HG03108 (cell line): ENCODE measurements around the gene IKZF1.

Source experiments
- ATAC-seq: cut with Tn5 transposase; IDR thresholded peaks from one replicate; pipeline ENCODE4 v1.9.1; 2021; ENCODE audit warnings: moderate library complexity; ENCODE audit not compliant: unreplicated experiment

The IKZF1 gene

DNA sequence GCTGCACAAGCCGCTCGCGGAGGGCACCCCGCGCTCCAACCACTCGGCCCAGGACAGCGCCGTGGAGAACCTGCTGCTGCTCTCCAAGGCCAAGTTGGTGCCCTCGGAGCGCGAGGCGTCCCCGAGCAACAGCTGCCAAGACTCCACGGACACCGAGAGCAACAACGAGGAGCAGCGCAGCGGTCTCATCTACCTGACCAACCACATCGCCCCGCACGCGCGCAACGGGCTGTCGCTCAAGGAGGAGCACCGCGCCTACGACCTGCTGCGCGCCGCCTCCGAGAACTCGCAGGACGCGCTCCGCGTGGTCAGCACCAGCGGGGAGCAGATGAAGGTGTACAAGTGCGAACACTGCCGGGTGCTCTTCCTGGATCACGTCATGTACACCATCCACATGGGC, 95.6 kb downstream of the IKZF1 start:
- ATAC-seq: no peak

DNA sequence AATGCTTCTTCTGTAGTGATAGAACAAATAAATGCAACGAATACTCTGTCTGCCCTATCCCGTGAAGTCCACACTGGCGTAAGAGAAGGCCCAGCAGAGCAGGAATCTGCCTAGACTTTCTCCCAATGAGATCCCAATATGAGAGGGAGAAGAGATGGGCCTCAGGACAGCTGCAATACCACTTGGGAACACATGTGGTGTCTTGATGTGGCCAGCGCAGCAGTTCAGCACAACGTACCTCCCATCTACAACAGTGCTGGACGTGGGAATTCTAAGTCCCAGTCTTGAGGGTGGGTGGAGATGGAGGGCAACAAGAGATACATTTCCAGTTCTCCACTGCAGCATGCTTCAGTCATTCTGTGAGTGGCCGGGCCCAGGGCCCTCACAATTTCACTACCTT, 99.9 kb downstream of the IKZF1 start:
- ATAC-seq: no peak

GRCh38 chr7:50405221-50405620, 100.7 kb downstream of the IKZF1 start:
- ATAC-seq: no peak

DNA sequence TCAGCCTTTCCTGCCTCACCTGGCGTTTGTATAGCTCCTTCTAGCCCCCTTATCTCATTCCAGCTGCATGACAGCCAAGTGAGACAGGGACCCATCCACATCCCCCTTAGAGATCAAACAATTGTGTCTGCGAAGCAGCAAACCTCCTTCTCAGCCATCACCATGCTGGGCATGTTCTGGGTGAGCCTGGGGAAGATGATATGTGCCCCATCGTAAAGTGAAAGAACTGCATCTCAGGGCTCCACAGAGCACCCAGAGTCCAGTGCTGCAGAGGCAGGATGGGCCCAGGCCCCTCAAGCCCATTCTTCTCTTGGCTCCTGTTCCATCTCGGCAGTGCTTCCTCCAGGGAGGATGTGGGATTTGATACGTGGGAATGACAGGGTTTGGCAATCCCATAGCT, 102.4 kb downstream of the IKZF1 start:
- no peak for ATAC-seq

GRCh38 chr7:50409856-50410745, 105.6 kb downstream of the IKZF1 start:
- ATAC-seq: peak; percentile 44

DNA sequence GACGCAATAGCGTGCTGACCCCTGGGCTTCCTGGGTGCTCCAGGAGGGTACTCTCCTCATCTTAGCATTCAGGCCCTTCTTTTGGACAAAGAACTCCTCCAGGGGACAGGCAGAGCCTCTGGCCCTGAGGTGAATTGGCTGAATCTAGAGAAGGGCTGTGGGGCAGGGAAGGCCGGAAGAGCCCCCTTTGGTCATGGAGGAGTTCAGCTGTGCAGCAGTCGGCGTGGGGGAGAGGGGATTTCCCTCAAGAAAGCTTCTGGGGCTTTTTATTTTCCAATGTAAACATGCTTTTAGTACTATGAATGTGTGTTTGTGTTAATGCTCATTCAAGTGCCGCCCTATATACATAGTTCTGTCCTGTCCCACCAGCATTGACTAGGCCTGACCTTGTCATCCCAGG, 106.8 kb downstream of the IKZF1 start:
- ATAC-seq: no peak

GRCh38 chr7:50412973-50413372, 108.5 kb downstream of the IKZF1 start:
- ATAC-seq: no peak

DNA sequence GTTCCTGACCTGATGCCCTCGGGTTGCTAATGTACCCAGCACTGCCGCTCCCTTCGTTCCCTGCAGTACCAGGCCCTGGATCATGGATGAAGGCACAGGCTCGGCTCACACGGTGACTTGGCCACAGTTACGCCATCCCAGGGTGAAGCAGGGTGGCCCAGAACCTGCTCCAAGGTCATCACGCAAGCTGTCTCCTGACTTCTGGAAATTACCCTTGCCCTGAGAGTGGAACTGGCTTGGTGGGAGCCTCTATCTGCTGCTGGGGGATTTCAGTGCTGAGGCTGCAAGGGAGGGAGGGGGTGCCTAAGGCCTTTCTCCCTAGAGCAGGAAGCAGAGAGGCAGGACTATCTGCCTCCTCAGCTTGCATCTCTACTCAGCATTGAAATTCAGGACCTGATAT, 109.0 kb downstream of the IKZF1 start:
- ATAC-seq: no peak

DNA sequence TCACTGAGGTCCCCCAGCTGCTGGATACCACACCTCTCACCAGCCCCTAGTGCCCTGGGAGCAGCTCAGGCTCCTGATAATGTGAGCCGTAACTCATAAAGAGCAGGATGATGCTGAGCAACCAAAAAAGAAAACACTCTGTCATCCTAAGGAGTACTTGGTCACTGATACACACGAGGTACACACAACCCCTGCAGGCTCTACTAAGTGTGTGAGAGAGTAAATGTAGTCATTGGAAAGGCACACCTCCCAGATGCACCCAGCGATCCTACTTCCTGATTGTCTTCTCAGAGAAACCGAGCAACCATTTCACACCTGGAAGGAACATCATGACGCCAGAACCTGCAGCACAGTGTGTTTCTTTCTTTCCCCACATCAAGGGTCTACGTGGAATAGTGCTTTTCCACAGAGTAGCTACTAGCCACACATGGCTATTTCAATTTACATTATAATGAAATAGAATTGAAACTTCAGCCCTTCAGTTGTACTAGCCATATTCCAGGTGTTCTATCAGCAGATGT, 111.4 kb downstream of the IKZF1 start:
- ATAC-seq: no peak

DNA sequence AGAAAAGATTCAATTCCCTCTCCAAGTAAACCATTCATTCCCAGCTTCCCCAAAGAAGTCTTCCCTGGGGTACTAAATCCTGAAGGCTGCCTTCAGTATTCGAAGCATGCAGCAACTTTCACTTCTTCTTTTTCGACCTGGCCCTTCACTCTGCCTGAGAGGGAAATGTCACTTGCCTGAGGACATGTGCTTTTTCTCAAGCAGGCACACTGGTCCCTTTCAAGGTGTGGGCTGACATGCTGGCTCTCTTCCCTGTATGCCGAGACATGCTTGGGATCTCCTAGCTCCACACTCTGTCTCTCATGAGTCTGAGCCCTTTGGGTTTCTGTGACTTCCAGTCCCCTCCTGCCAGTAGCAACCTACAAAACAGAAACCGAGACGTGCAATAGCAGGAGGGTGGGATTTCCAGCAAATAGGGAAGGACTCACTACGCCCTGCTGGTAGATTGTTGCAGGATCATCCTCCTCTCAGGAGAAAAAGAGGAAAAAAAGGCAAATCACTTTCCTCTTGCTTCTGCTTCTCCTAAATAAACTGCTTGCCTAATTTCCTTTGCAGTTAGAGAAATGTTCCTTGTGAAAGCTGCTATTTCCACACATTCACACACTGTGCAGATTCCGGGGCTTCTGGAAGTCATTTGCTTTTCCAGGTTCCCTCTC, 112.1 kb downstream of the IKZF1 start:
- ATAC-seq: peak; percentile 83

GRCh38 chr7:50418086-50418515, 113.6 kb downstream of the IKZF1 start:
- peak; percentile 68 for ATAC-seq

- no peak for ATAC-seq
Observed at GRCh38 chr7:50418526-50419290, 114.2 kb downstream of the IKZF1 start.

- ATAC-seq: no peak
Observed at GRCh38 chr7:50421043-50421442, 116.5 kb downstream of the IKZF1 start.

DNA sequence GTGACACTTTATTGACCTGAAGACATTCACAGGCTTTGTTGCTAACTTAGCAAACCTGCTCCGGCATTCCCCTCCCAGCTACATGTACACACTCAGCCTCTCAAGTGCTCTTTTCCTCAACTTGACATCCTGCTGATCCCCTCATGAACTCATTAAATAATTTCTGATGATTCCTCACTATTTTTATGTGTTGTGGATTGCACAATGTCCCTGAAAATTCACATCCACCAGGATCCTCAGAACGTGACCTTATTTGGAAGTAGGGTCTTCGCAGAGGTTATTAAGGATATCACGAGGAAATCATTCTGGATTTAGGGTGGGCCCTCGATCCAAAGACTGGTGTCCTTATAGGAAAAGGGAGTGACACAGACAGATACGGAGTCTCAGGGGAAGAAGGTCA, 118.3 kb downstream of the IKZF1 start:
- ATAC-seq: no peak

DNA sequence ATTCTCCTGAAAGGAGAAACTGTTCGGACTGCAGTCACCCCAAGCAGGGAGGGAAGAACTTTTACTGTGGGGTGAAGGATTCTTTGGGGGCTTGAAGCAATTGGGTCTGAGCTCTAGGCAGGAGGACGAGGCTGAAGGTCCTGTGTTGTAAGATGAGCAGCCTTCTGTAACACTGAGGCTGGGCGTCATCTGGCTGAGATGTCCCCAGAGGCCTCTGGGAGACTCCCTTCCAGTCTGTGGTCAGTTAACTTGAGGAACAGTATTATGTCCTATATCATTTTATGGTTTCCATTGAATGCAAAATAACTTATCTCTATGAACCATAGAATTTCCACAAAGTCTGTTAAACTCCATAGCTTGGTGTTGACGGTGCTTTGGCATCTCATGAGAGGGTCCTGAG, 119.3 kb downstream of the IKZF1 start:
- no peak for ATAC-seq

- no peak for ATAC-seq
Observed at GRCh38 chr7:50425318-50425717, 120.8 kb downstream of the IKZF1 start.

DNA sequence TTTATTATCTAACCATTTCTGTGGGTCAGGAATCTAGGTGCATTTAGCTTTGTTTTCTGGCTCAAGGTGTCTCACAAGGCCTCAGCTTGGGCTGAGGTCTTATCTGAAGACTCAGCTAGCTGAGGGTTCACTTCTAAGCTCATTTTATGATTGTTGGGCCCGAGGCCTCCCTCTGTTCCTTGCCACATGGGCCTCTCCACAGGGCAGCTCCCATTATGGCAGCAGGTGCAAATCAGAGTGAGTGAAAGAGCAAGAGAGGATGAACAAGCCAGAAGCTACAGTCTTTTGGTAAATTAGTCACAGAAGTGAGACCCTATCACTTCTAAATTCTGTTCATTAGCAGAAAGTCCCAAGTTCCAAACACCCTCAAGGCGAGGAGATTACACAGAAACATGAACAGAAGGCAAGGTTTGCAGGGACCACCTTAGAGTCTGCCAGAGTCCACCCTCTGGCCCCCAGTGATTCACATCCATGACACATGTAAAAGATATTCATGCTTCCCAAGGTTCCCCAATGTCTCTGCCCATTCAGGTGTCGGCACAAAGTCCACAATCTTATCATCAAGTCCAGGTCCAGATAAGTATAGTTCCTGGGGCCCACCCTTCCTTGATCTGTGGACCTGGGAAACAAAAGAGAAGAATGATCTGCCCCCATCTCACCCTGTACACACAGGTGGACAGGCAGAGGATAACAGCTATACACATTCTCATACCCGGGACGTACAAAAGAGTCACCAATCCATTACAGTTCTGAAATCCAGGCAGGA, 121.9 kb downstream of the IKZF1 start:
- no peak for ATAC-seq

GRCh38 chr7:50427518-50427917, 123.0 kb downstream of the IKZF1 start:
- no peak for ATAC-seq

DNA sequence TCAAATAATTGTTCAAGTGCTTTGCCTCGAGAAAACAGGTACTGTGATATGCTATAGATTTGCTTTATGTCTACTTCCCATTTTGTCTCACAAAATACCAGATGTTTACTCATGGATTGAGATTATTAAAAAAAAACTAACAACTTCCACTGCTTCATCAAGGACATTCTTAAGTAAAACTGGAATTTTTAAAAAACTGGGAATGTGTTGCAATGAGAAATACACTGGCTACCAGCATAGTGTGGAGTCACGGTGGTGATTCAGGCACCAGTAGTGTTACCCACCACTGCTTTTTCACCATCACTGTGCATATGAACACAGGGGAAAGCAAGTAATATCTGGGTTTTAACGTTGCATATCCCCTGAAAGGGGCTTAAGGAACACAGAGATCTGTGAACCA, 124.4 kb downstream of the IKZF1 start:
- no peak for ATAC-seq

DNA sequence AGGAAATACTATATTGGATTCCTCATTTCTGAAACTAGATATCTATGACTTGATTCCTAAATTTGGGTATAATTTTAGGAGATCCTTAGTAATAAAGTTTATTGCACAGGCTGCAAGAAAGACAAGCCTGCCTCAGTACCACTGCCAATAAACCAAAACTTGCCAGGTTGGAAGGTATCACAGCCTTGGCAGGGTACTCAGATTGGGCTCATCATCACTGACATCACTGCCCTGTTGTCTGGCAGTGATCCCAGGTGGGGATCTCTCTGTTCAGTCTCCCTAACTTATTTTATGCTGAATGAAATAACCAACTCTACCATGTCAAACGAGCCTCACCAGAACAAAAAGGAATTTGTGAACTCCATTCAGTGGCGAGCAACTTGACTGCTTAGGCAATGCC, 126.8 kb downstream of the IKZF1 start:
- no peak for ATAC-seq
